ENCODE data around the gene PGLYRP1.

Gene PGLYRP1

DNA sequence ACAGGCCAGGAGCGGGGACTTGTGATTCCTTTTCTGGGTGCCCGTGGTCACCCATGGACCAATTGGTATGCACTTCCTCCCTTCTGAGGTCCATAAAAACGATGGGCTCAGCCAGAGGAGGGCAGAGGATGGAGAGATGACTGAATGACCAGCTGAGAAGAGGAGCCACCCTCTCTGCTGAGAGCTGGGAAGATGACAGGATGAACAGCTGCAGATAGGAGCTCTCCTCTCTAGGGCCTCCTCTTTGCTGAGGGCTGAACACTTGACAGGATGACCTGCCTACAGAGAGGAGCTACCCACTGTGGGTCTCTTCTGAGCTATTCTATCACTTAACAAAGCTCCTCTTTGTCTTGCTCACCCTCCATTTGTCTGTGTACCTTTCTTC lies 13.9 kb upstream of the PGLYRP1 start:
- Histone ChIP-seq H3K4me1 (ENCODE audit: control insufficient read depth, low read length) (no peaks in the 10 kb centered on the region), H3K9me3 (ENCODE audit: control insufficient read depth, insufficient read depth, low read length) (peaks cover 12% of the 10 kb centered on the region; the same call in 1 of the 2 replicates), H3F3A (ENCODE audit: control insufficient read depth, insufficient read depth) (no peaks in the 10 kb centered on the region), H3K4me3 (ENCODE audit: low read length) (no peak overlapping the region), H3K4me2 (ENCODE audit: low read length) (no peak overlapping the region), H3K27me3 (ENCODE audit: control insufficient read depth, low read length) (peaks cover 15% of the 10 kb centered on the region), H3K36me3 (ENCODE audit: control insufficient read depth, low read length) (no peaks in the 10 kb centered on the region), H3K9me2 (replicated peaks; ENCODE audit: control insufficient read depth, low read length) (no peaks in the 10 kb centered on the region), H4K20me1 (ENCODE audit: control insufficient read depth, insufficient read depth, low read depth, low read length) (no peaks in the 10 kb centered on the region), H3K27ac (ENCODE audit: low read depth, low read length) (no peak overlapping the region), H3K79me2 (ENCODE audit: control insufficient read depth, low read length) (no peaks in the 10 kb centered on the region)
- TF ChIP-seq EZH2phosphoT487 (IDR thresholded peaks at IDR 0.05; ENCODE audit: borderline replicate concordance, low read length) (no peak), CTCF (IDR thresholded peaks at IDR 0.05; ENCODE audit: low read depth, low read length, poor library complexity, severe bottlenecking) (no peak)

DNA sequence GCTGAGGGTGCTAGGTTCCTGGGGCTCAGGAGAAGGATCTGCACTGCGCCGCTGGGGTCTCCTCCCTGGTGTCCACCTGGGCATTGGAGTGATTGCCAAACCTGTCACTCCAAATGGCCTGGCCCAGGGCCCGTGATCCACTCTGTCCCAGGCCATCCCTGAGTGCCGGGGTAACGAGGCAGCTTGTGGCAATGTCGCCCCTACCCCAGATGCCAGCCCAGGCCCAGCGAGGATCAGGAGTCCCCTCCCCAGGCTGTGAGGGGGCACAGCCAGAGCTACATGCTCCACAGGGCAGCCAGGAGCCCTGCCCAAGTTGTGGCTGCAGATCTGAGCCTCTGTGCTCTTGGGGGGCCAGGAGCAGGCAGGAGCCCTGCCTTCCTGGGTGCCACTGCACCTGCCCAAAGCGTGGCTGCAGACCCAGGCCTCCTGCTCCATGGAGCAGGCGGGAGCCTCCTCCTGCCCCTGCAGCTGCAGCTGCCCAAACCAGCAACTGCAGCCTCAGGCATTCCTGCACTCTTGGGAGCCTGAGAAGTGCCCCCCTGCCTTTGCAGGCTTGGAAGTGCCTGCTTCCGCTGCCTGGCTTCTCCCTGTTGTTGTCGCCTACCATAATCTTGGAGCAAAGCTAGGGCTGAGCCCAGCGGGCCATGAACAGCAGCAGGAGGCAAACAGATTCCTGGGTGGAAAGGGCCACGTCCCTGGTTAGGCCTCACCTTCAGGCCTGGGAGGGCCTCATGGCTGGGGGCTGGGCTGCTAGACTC lies 13.3 kb upstream of the PGLYRP1 start:
- H3K9me2 ChIP-seq (replicated peaks; ENCODE audit: control insufficient read depth, low read length), result no peaks in the 10 kb centered on the region
- no peak overlapping the region for H3K4me2 ChIP-seq (ENCODE audit: low read length)
- H3K4me1 ChIP-seq (ENCODE audit: control insufficient read depth, low read length), result no peaks in the 10 kb centered on the region
- no peaks in the 10 kb centered on the region for H3K79me2 ChIP-seq (ENCODE audit: control insufficient read depth, low read length)
- no peak overlapping the region for H3K27ac ChIP-seq (ENCODE audit: low read depth, low read length)
- TF ChIP-seq EZH2phosphoT487 (IDR thresholded peaks at IDR 0.05; ENCODE audit: borderline replicate concordance, low read length), result no peak
- no peak for TF ChIP-seq CTCF (IDR thresholded peaks at IDR 0.05; ENCODE audit: low read depth, low read length, poor library complexity, severe bottlenecking)
- no peaks in the 10 kb centered on the region for H3K36me3 ChIP-seq (ENCODE audit: control insufficient read depth, low read length)
- H4K20me1 ChIP-seq (ENCODE audit: control insufficient read depth, insufficient read depth, low read depth, low read length), result no peaks in the 10 kb centered on the region
- peaks cover 12% of the 10 kb centered on the region; the same call in 1 of the 2 replicates for H3K9me3 ChIP-seq (ENCODE audit: control insufficient read depth, insufficient read depth, low read length)
- no peaks in the 10 kb centered on the region for H3F3A ChIP-seq (ENCODE audit: control insufficient read depth, insufficient read depth)
- no peak overlapping the region for H3K4me3 ChIP-seq (ENCODE audit: low read length)
- H3K27me3 ChIP-seq (ENCODE audit: control insufficient read depth, low read length), result peaks cover 12% of the 10 kb centered on the region

GRCh38 chr19:46035546-46035945 lies 12.7 kb upstream of the PGLYRP1 start:
- H3K4me1 ChIP-seq (ENCODE audit: control insufficient read depth, low read length), result no peaks in the 10 kb centered on the region
- no peak overlapping the region for H3K4me2 ChIP-seq (ENCODE audit: low read length)
- H3K27ac ChIP-seq (ENCODE audit: low read depth, low read length), result no peak overlapping the region
- H3K27me3 ChIP-seq (ENCODE audit: control insufficient read depth, low read length), result peaks cover 5% of the 10 kb centered on the region; the same call in 1 of the 2 replicates
- H4K20me1 ChIP-seq (ENCODE audit: control insufficient read depth, insufficient read depth, low read depth, low read length), result no peaks in the 10 kb centered on the region
- peaks cover 12% of the 10 kb centered on the region; the same call in 1 of the 2 replicates for H3K9me3 ChIP-seq (ENCODE audit: control insufficient read depth, insufficient read depth, low read length)
- no peak overlapping the region for H3K4me3 ChIP-seq (ENCODE audit: low read length)
- H3K79me2 ChIP-seq (ENCODE audit: control insufficient read depth, low read length), result no peaks in the 10 kb centered on the region
- no peaks in the 10 kb centered on the region for H3K36me3 ChIP-seq (ENCODE audit: control insufficient read depth, low read length)
- H3F3A ChIP-seq (ENCODE audit: control insufficient read depth, insufficient read depth), result no peaks in the 10 kb centered on the region
- no peaks in the 10 kb centered on the region for H3K9me2 ChIP-seq (replicated peaks; ENCODE audit: control insufficient read depth, low read length)
- no peak for TF ChIP-seq CTCF (IDR thresholded peaks at IDR 0.05; ENCODE audit: low read depth, low read length, poor library complexity, severe bottlenecking)
- TF ChIP-seq EZH2phosphoT487 (IDR thresholded peaks at IDR 0.05; ENCODE audit: borderline replicate concordance, low read length), result no peak

Measured in DOHH2 (cell line).